Measurements from ENCODE around the gene RBFOX2. TPM values are rescaled to one million over a fixed set of nuclear protein-coding genes. Genes with fewer than 3 reads are reported as not detected.

Gene RBFOX2
- total and polyA plus RNA-seq, 2 donors (not counting 1 experiment from before 2014, with no cell fraction given): not detected

- H4K20me1 ChIP-seq (ENCODE audit: control insufficient read depth, insufficient read depth, low read length, poor library complexity, severe bottlenecking): no peaks in the 10 kb centered on the region
- TF ChIP-seq CTCF (IDR thresholded peaks at IDR 0.05): no peak
- TF ChIP-seq EZH2 (IDR thresholded peaks at IDR 0.05; ENCODE audit: borderline replicate concordance, insufficient read depth, low read depth, low read length, poor library complexity, severe bottlenecking): no peak
- peaks cover 0 to 2% (median 0%) of the 10 kb centered on the region in 3 donors for H3K9me3 ChIP-seq (ENCODE audit: control extremely low read depth in 1 of 3, control insufficient read depth in 2 of 3, insufficient read depth in 1 of 3, low read length in 2 of 3)
- H3K79me2 ChIP-seq (ENCODE audit: control insufficient read depth, insufficient read depth, low read length): no peaks in the 10 kb centered on the region
- ChIA-PET POLR2A (no interaction called here), CTCF (no interaction called here)
- H3K27me3 ChIP-seq (replicated peaks in 1 of 4; ENCODE audit: control extremely low read depth in 1 of 4, control insufficient read depth in 3 of 4, insufficient read depth in 4 of 4, low read length in 3 of 4): peaks cover 0 to 15% (median 0%) of the 10 kb centered on the region in 4 experiments
- no peak overlapping the region for H3K27ac Mint-ChIP-seq
- no peak overlapping the region for H2AFZ ChIP-seq (ENCODE audit: insufficient read depth, low read depth, low read length, poor library complexity, severe bottlenecking)
- no peak overlapping the region for H3K27ac ChIP-seq (ENCODE audit: low read length in 2 of 2)
- ATAC-seq (ENCODE audit: low read depth) (no peak), DNase-seq (no peak)
- no peak overlapping the region for H3K4me3 Mint-ChIP-seq
- intact Hi-C loops (cut with micrococcal nuclease): no loop called here
- no peak overlapping the region for H3K9ac ChIP-seq (ENCODE audit: low read length)
- H3K36me3 ChIP-seq (replicated peaks in 1 of 2; ENCODE audit: control extremely low read depth in 1 of 2, control insufficient read depth in 1 of 2, extremely low read depth in 1 of 2, insufficient read depth in 2 of 2, low read length in 1 of 2): no peaks in the 10 kb centered on the region
- H3K9me3 Mint-ChIP-seq (ENCODE audit: insufficient read depth): no peaks in the 10 kb centered on the region
- no peak overlapping the region for H3K4me2 ChIP-seq (replicated peaks; ENCODE audit: low read depth, low read length, poor library complexity, severe bottlenecking)
- peaks cover 31% of the 10 kb centered on the region for H3K27me3 Mint-ChIP-seq
- 88% methylated on average over 3 of the region's 3 CpGs for WGBS (ENCODE audit: insufficient coverage)
- H3K4me1 Mint-ChIP-seq: no peaks in the 10 kb centered on the region
- H3K4me3 ChIP-seq (ENCODE audit: control extremely low read depth in 1 of 5, extremely low read depth in 1 of 5, insufficient read depth in 1 of 5, low read depth in 2 of 5, low read length in 4 of 5): no peak overlapping the region
- H3K4me1 ChIP-seq (ENCODE audit: control insufficient read depth in 2 of 2, insufficient read depth in 2 of 2, low read length in 2 of 2): no peaks in the 10 kb centered on the region
Observed at GRCh38 chr22:35993048-35993714, 35.4 kb downstream of the RBFOX2 start.

GRCh38 chr22:35991168-35991567 is 37.5 kb downstream of the RBFOX2 start:
- H3K4me1 Mint-ChIP-seq: no peaks in the 10 kb centered on the region
- H3K36me3 ChIP-seq (replicated peaks in 1 of 2; ENCODE audit: control extremely low read depth in 1 of 2, control insufficient read depth in 1 of 2, extremely low read depth in 1 of 2, insufficient read depth in 2 of 2, low read length in 1 of 2): no peaks in the 10 kb centered on the region
- no peak overlapping the region for H3K27ac ChIP-seq (ENCODE audit: low read length in 2 of 2)
- H3K4me3 ChIP-seq (ENCODE audit: control extremely low read depth in 1 of 5, extremely low read depth in 1 of 5, insufficient read depth in 1 of 5, low read depth in 2 of 5, low read length in 4 of 5): no peak overlapping the region
- H4K20me1 ChIP-seq (ENCODE audit: control insufficient read depth, insufficient read depth, low read length, poor library complexity, severe bottlenecking): no peaks in the 10 kb centered on the region
- POLR2A ChIA-PET: no interaction called here
- intact Hi-C loops (cut with micrococcal nuclease): no loop called here
- no peaks in the 10 kb centered on the region for H3K9me3 Mint-ChIP-seq (ENCODE audit: insufficient read depth)
- H3K9me3 ChIP-seq (ENCODE audit: control extremely low read depth in 1 of 3, control insufficient read depth in 2 of 3, insufficient read depth in 1 of 3, low read length in 2 of 3): peaks cover 0 to 2% (median 0%) of the 10 kb centered on the region in 3 donors
- H3K79me2 ChIP-seq (ENCODE audit: control insufficient read depth, insufficient read depth, low read length): no peaks in the 10 kb centered on the region
- no peak overlapping the region for H3K4me3 Mint-ChIP-seq
- TF ChIP-seq CTCF (IDR thresholded peaks at IDR 0.05) (no peak), EZH2 (IDR thresholded peaks at IDR 0.05; ENCODE audit: borderline replicate concordance, insufficient read depth, low read depth, low read length, poor library complexity, severe bottlenecking) (no peak)
- H3K9ac ChIP-seq (ENCODE audit: low read length): no peak overlapping the region
- CTCF ChIA-PET: no interaction called here
- peaks cover 27% of the 10 kb centered on the region for H3K27me3 Mint-ChIP-seq
- H3K27ac Mint-ChIP-seq: no peak overlapping the region
- no peaks in the 10 kb centered on the region for H3K4me1 ChIP-seq (ENCODE audit: control insufficient read depth in 2 of 2, insufficient read depth in 2 of 2, low read length in 2 of 2)
- WGBS (ENCODE audit: insufficient coverage): 95% methylated on average over 2 of the region's 2 CpGs
- no peak overlapping the region for H3K4me2 ChIP-seq (replicated peaks; ENCODE audit: low read depth, low read length, poor library complexity, severe bottlenecking)
- DNase-seq (no peak), ATAC-seq (ENCODE audit: low read depth) (no peak)
- no peak overlapping the region for H2AFZ ChIP-seq (ENCODE audit: insufficient read depth, low read depth, low read length, poor library complexity, severe bottlenecking)
- H3K27me3 ChIP-seq (replicated peaks in 1 of 4; ENCODE audit: control extremely low read depth in 1 of 4, control insufficient read depth in 3 of 4, insufficient read depth in 4 of 4, low read length in 3 of 4): peaks cover 0 to 6% (median 0%) of the 10 kb centered on the region in 4 experiments

All from B cell (primary cell).